ENCODE results near the gene ST6GAL2. TPM values are rescaled to one million over a fixed set of nuclear protein-coding genes. Genes with fewer than 3 reads are reported as not detected.

The ST6GAL2 gene
- total RNA-seq, 1 donor from 2014 or later: 19.4 TPM

- Mint-ChIP-seq H3K36me3 (peaks cover 1% of the 10 kb centered on the region), H3K4me1 (peaks cover 7% of the 10 kb centered on the region), H3K4me3 (no peak overlapping the region), H3K9me3 (peaks cover 11% of the 10 kb centered on the region), H3K27me3 (ENCODE audit: low read depth) (peaks cover 10% of the 10 kb centered on the region), H3K27ac (no peak overlapping the region)
- no peak for DNase-seq (ENCODE audit: low spot score in 2 of 2, unreplicated experiment in 2 of 2)
- TF ChIP-seq CTCF (IDR thresholded peaks at IDR 0.05; ENCODE audit: unreplicated experiment): no peak
These were observed 22.6 kb downstream of the ST6GAL2 start for GRCh38 chr2:106863387-106863786.

DNA sequence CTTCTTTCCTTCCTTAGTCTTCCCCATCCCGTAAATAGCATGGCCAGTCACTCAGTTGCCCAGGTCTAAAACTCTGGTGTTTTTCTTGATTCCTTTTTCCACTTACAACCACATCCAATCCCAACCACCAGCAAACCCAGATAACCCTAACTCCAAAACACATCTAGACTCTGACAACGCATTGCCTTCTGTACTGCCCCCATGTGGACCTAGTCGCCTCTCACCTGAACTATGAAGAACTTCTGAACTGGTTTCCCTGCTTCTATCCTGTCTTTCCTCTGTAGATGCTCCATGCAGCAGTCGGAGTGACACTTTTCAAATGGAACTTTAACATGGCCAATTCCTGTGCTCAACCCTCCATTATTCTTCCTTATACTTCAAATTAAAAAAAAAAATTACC lies 26.5 kb downstream of the ST6GAL2 start:
- H3K27me3 Mint-ChIP-seq (ENCODE audit: low read depth): peaks cover 8% of the 10 kb centered on the region
- peaks cover 2% of the 10 kb centered on the region for H3K36me3 Mint-ChIP-seq
- peaks cover 14% of the 10 kb centered on the region for H3K9me3 Mint-ChIP-seq
- no peak for DNase-seq (ENCODE audit: low spot score in 2 of 2, unreplicated experiment in 2 of 2)
- no peak for TF ChIP-seq CTCF (IDR thresholded peaks at IDR 0.05; ENCODE audit: unreplicated experiment)
- H3K4me3 Mint-ChIP-seq: no peak overlapping the region
- peaks cover 6% of the 10 kb centered on the region for H3K4me1 Mint-ChIP-seq
- no peak overlapping the region for H3K27ac Mint-ChIP-seq

- no peak for TF ChIP-seq CTCF (IDR thresholded peaks at IDR 0.05; ENCODE audit: unreplicated experiment)
- DNase-seq (ENCODE audit: low spot score in 2 of 2, unreplicated experiment in 2 of 2): no peak
- H3K27ac Mint-ChIP-seq: no peak overlapping the region
- H3K4me3 Mint-ChIP-seq: no peak overlapping the region
- peaks cover 2% of the 10 kb centered on the region for H3K36me3 Mint-ChIP-seq
- peaks cover 5% of the 10 kb centered on the region for H3K27me3 Mint-ChIP-seq (ENCODE audit: low read depth)
- H3K9me3 Mint-ChIP-seq: peaks cover 14% of the 10 kb centered on the region
- H3K4me1 Mint-ChIP-seq: peaks cover 6% of the 10 kb centered on the region
These were observed 27.2 kb downstream of the ST6GAL2 start for GRCh38 chr2:106858810-106859209.

DNA sequence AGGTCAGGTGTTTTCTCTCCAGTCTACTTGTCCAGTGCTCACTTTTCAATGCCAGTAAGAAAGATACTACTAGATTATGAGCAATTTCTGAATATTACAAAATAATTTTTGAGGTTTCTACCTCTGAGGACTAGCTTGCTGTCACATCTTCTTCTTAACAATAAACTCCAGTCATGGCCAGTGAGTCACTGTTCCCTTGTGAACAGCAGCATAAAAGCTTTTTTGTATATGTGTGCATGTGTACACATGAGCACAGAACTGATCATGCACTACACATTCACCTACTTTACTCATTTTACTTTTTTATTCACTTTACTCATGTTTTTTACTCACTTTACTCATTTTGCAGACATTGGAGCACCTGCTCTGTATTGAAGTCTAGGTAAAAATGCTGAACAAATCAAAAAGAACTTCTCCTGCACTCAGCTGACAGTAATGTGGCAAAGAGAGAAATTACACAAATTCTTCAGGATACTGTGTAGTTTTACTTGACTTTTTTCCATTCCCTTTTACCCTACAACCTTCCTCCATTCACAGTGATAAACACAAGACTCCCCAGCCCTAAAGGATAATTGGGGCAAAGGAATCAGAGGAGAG lies 28.0 kb downstream of the ST6GAL2 start:
- no peak for TF ChIP-seq CTCF (IDR thresholded peaks at IDR 0.05; ENCODE audit: unreplicated experiment)
- Mint-ChIP-seq H3K4me1 (peaks cover 6% of the 10 kb centered on the region), H3K27ac (no peak overlapping the region), H3K36me3 (peaks cover 2% of the 10 kb centered on the region), H3K4me3 (no peak overlapping the region), H3K27me3 (ENCODE audit: low read depth) (peaks cover 5% of the 10 kb centered on the region), H3K9me3 (peaks cover 14% of the 10 kb centered on the region)
- no peak for DNase-seq (ENCODE audit: low spot score in 2 of 2, unreplicated experiment in 2 of 2)

- Mint-ChIP-seq H3K4me3 (no peak overlapping the region), H3K27ac (no peak overlapping the region), H3K27me3 (ENCODE audit: low read depth) (peaks cover 5% of the 10 kb centered on the region), H3K4me1 (peaks cover 21% of the 10 kb centered on the region), H3K36me3 (peaks cover 2% of the 10 kb centered on the region), H3K9me3 (peaks cover 5% of the 10 kb centered on the region)
- no peak for TF ChIP-seq CTCF (IDR thresholded peaks at IDR 0.05; ENCODE audit: unreplicated experiment)
- DNase-seq (ENCODE audit: low spot score in 2 of 2, unreplicated experiment in 2 of 2): no peak
These were observed 32.3 kb downstream of the ST6GAL2 start for GRCh38 chr2:106853631-106854030.

Measured in mesothelial cell of epicardium (in vitro differentiated cells).